GM12878 (cell line): Measurements from ENCODE around the gene PPDPF. TPM values are rescaled to one million over a fixed set of nuclear protein-coding genes. Genes with fewer than 3 reads are reported as not detected.

Experiments used
- ATAC-seq: fragments of 200-7000 bp; cut with Tn5 transposase; 3 replicates; pipeline ENCODE4 v1.9.1; 2020; ENCODE audit warnings: mild to moderate bottlenecking, moderate library complexity
- BruUV-seq: library from RNA; stranded (reverse); fragments of 400-500 nt; replicated peaks from 2 replicates; lab custom pipeline; 2021; lab: Mats Ljungman, UMichigan
- CTCF ChIA-PET: fragments of 300-600 bp; sonication (Branson Sonifier 250); formaldehyde crosslinking; extraction: SDS; loops from one replicate; lab custom pipeline; 2021; ENCODE audit warnings: inconsistent platforms; lab: Yijun Ruan, JAX
- POLR2A ChIA-PET: fragments of 350-600 bp; formaldehyde crosslinking; extraction: SDS; loops from one replicate; lab custom pipeline; 2021; ENCODE audit warnings: inconsistent platforms; lab: Charles Lee
- RAD21 ChIA-PET: fragments of 300-600 bp; sonication (Branson Sonifier 250); formaldehyde crosslinking; loops from one replicate; lab custom pipeline; 2023; ENCODE audit warnings: antibody characterized with exemption; ENCODE audit not compliant: unreplicated experiment; lab: Charles Lee
- SMC1A ChIA-PET: fragments of 300-600 bp; sonication (Branson Sonifier 250); formaldehyde crosslinking; loops from one replicate; lab custom pipeline; 2023; ENCODE audit not compliant: unreplicated experiment, uncharacterized antibody; lab: Charles Lee
- DNase-seq: peaks from one replicate; pipeline ENCODE4 v3.0.0-alpha.2; 2011; ENCODE audit warnings: low read depth, low spot score
- FAIRE-seq: peaks from 3 replicates; lab custom pipeline; 2011; peaks lifted over from hg19 to GRCh38; lab: Jason Lieb, UNC
- H2AFZ ChIP-seq: 2 replicates; pipeline ENCODE4 v1.6.0; 2011; ENCODE audit warnings: low read depth, low read length, control low read depth; ENCODE audit not compliant: control insufficient read depth
- H3K27ac ChIP-seq: 2 replicates; pipeline ENCODE4 v1.5.1; 2011; ENCODE audit warnings: control low read depth; ENCODE audit not compliant: control insufficient read depth, insufficient read depth
- H3K27me3 ChIP-seq, 2 experiments: replicated peaks in 1 of 2; 2 replicates each; pipeline versions ENCODE4 v1.6.0 to v1.6.1; 2011; ENCODE audit warnings: low read length in 1 of 2; ENCODE audit not compliant: control insufficient read depth in 2 of 2, insufficient read depth in 2 of 2
- H3K36me3 ChIP-seq, 2 experiments: 2 replicates each; pipeline ENCODE4 v1.5.1; 2011; ENCODE audit warnings: low read length in 1 of 2; ENCODE audit not compliant: control insufficient read depth in 2 of 2, insufficient read depth in 2 of 2
- H3K4me1 ChIP-seq: 2 replicates; pipeline ENCODE4 v1.6.1; 2011; ENCODE audit warnings: mild to moderate bottlenecking, low read length, moderate library complexity, mixed read lengths; ENCODE audit not compliant: control insufficient read depth, insufficient read depth
- H3K4me2 ChIP-seq: 2 replicates; pipeline ENCODE4 v1.6.0; 2011; ENCODE audit warnings: control low read depth; ENCODE audit not compliant: control insufficient read depth, insufficient read depth
- H3K4me3 ChIP-seq: fragments of 200-600 bp; sonication (generic); 2 replicates; pipeline ENCODE4 v1.5.1; 2016
- H3K79me2 ChIP-seq: 2 replicates; pipeline ENCODE4 v1.6.0; 2011; ENCODE audit warnings: low read length; ENCODE audit not compliant: control insufficient read depth, insufficient read depth
- H3K9ac ChIP-seq: 2 replicates; pipeline ENCODE4 v1.8.0; 2011; ENCODE audit warnings: low read length, control low read depth, mixed read lengths; ENCODE audit not compliant: control insufficient read depth, insufficient read depth
- H3K9me3 ChIP-seq: replicated peaks from 3 replicates; pipeline ENCODE4 v1.5.1; 2011; ENCODE audit warnings: mild to moderate bottlenecking, low read length; ENCODE audit not compliant: control insufficient read depth, insufficient read depth
- H4K20me1 ChIP-seq: 2 replicates; pipeline ENCODE4 v1.6.0; 2011; ENCODE audit not compliant: control insufficient read depth, insufficient read depth
- CHD1 ChIP-seq: IDR thresholded peaks from 2 replicates; pipeline ENCODE4 v1.6.1; 2012; ENCODE audit warnings: low read depth, low read length, improper control_type of control experiment
- FOXM1 ChIP-seq: IDR thresholded peaks from 2 replicates; pipeline ENCODE4 v1.6.1; 2012; ENCODE audit warnings: low read depth, mild to moderate bottlenecking, inconsistent platforms, low read length, moderate library complexity
- HDGF ChIP-seq: fragments of 450-650 bp; IDR thresholded peaks from 2 replicates; pipeline ENCODE4 v1.6.1; 2016; ENCODE audit warnings: antibody characterized with exemption
- IKZF1 ChIP-seq: fragments of 450-650 bp; conservative IDR thresholded peaks from 2 replicates; pipeline ENCODE4 v1.6.1; 2017; ENCODE audit warnings: antibody characterized with exemption, mild to moderate bottlenecking
- IRF4 ChIP-seq: IDR thresholded peaks from 2 replicates; pipeline ENCODE4 v1.6.1; 2011; ENCODE audit warnings: low read depth, low read length
- MXI1 ChIP-seq: fragments of 150-350 bp; IDR thresholded peaks from 2 replicates; pipeline ENCODE4 v1.6.1; 2011; ENCODE audit warnings: low read depth, mild to moderate bottlenecking, inconsistent platforms, low read length, improper control_type of control experiment
- MYB ChIP-seq: fragments of 150-350 bp; IDR thresholded peaks from 2 replicates; pipeline ENCODE4 v1.6.1; 2014; ENCODE audit warnings: mild to moderate bottlenecking, low read depth, low read length, borderline replicate concordance
- PAX5 ChIP-seq: IDR thresholded peaks from 2 replicates; pipeline ENCODE4 v1.6.1; 2011; ENCODE audit warnings: low read depth, low read length, borderline replicate concordance
- PKNOX1 ChIP-seq: fragments of 450-650 bp; IDR thresholded peaks from 2 replicates; pipeline ENCODE4 v1.6.1; 2016; ENCODE audit warnings: mild to moderate bottlenecking
- PML ChIP-seq: IDR thresholded peaks from 2 replicates; pipeline ENCODE4 v1.6.1; 2012; ENCODE audit warnings: low read length, inconsistent platforms
- RUNX3 ChIP-seq: IDR thresholded peaks from 2 replicates; pipeline ENCODE4 v1.6.1; 2012; ENCODE audit warnings: low read length, inconsistent platforms
- SMAD1 ChIP-seq: fragments of 450-650 bp; IDR thresholded peaks from 2 replicates; pipeline ENCODE4 v1.6.1; 2018; ENCODE audit warnings: mild to moderate bottlenecking, low read depth; ENCODE audit not compliant: partially characterized antibody
- STAT1 ChIP-seq: fragments of 450-650 bp; conservative IDR thresholded peaks from 2 replicates; pipeline ENCODE4 v1.6.1; 2014; ENCODE audit warnings: antibody characterized with exemption, mild to moderate bottlenecking
- SUPT20H ChIP-seq: IDR thresholded peaks from 2 replicates; pipeline ENCODE4 v1.6.1; 2011; ENCODE audit warnings: low read depth, mild to moderate bottlenecking, low read length, moderate library complexity, borderline replicate concordance; ENCODE audit not compliant: control insufficient read depth
- TARDBP ChIP-seq: IDR thresholded peaks from 2 replicates; pipeline ENCODE4 v1.6.1; 2016; ENCODE audit warnings: borderline replicate concordance
- ZNF24 ChIP-seq: fragments of 450-650 bp; IDR thresholded peaks from 2 replicates; pipeline ENCODE4 v1.6.1; 2017; ENCODE audit warnings: antibody characterized with exemption, mild to moderate bottlenecking
- ZNF384 ChIP-seq: IDR thresholded peaks from 2 replicates; pipeline ENCODE4 v1.6.1; 2012; ENCODE audit warnings: low read depth, mild to moderate bottlenecking, low read length, improper control_type of control experiment, borderline replicate concordance
- ZNF622 ChIP-seq: fragments of 450-650 bp; IDR thresholded peaks from 2 replicates; pipeline ENCODE4 v1.6.1; 2017; ENCODE audit warnings: mild to moderate bottlenecking, inconsistent platforms
- WGBS: methylation state at CpG from one replicate; pipeline ENCODE4 v1.1.6; 2016; ENCODE audit warnings: low lambda C conversion rate; ENCODE audit not compliant: insufficient replicate concordance, insufficient coverage; ENCODE audit errors: missing lambda C conversion rate; 5-methylcytosine and 5-hydroxymethylcytosine counted together
- in situ Hi-C: fragments of 300-500 bp; cut with MboI; formaldehyde crosslinking; loops from 9 replicates; pipeline ENCODE4 v1.14.3; 2018; ENCODE audit warnings: mixed read lengths
- intact Hi-C: fragments of 100-400 bp; cut with micrococcal nuclease; formaldehyde crosslinking; loops from one replicate; pipeline ENCODE4 v1.14.2; 2022; ENCODE audit not compliant: unreplicated experiment
- polyA plus RNA-seq, 11 experiments: library from polyadenylated mRNA; depleted of rRNA in 4 of 11; unstranded in 6 of 11; stranded (reverse) in 5 of 11; fragments of >200 nt; fragmentation: Nextera tagmentation in 4 of 11; fragmentation: Illumina TruSeq in 1 of 11; extraction: Ambion mirVana in 4 of 11; extraction: Trizol in 1 of 11; gene quantifications; 1 replicate in 1 of 11; 2 replicates in 10 of 11; pipeline versions ENCODE4 v1.2.1 to v1.2.3, GENCODE V29; 2011 to 2016; ENCODE audit warnings: inconsistent platforms in 2 of 11, missing spikeins in 2 of 11, low read depth in 1 of 11
- total RNA-seq, 4 experiments: library from RNA; depleted of rRNA in 3 of 4; stranded (reverse); fragments of >200 nt in 3 of 4; fragmentation: Illumina TruSeq in 1 of 4; extraction: Trizol in 1 of 4; gene quantifications; 2 replicates each; pipeline versions ENCODE4 v1.2.1 to v1.2.3, GENCODE V29; 2013 to 2021
- TF ChIP-seq, protein P1 (sequence below): fragments of 450-650 bp; formaldehyde crosslinking; IDR thresholded peaks from 2 replicates; pipeline ENCODE4 v1.4.0; 2022; ENCODE audit warnings: mild to moderate bottlenecking, moderate library complexity

The PPDPF gene
- total and polyA plus RNA-seq, 10 of the 15 experiments (the other 5 are each of a cell fraction or from before 2014, with no cell fraction given), result 0.32 to 154 (median 22.8) TPM

DNA sequence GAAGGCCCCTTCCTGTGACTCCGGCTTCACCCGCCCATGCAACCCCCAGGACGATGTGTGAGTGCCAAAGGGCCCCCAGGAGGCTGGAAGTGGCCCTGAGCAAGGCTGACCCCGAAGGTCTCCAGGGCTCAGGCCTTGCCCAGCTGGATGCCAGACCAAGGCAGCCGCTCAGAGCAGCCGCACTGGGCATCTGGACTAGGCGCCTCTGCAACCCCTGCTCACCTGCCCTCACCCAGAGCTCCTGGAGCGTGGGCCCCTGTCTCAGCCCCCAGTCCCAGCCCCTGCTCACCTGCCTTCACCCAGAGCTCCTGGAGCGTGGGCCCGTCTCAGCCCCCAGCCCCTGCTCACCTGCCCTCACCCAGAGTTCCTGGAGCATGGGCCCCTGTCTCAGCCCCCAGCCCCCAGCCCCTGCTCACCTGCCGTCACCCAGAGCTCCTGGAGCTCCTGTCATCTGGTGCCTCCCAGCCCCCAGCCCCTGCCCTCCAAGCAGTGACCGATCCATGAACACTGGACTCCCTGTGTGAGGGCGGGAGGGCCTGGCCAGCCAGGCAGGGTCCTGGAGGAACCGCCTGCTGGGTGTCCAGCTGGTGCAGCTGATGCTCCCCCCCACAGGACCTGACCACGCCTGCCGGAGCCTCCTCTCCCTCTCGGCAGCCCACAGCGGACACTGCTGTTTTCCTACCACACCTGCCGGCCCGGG is 25.8 kb downstream of the PPDPF start (continued):
- TF ChIP-seq FOXM1 (no peak), PAX5 (no peak), TARDBP (no peak), MYB (no peak)

GRCh38 chr20:63546956-63547724 is 26.6 kb downstream of the PPDPF start:
- Histone ChIP-seq H2AFZ (no peak overlapping the region), H3K9ac (no peak overlapping the region), H3K4me1 (peaks cover 14% of the 10 kb centered on the region), H3K4me3 (no peak overlapping the region), H3K4me2 (no peak overlapping the region), H3K27ac (no peak overlapping the region), H3K79me2 (no peaks in the 10 kb centered on the region), H3K36me3 (no peaks in the 10 kb centered on the region), H3K9me3 (no peaks in the 10 kb centered on the region), H4K20me1 (no peaks in the 10 kb centered on the region), H3K27me3 (no peaks in the 10 kb centered on the region; a peak in 1 of 4 replicates)
- ChIA-PET RAD21 (interaction anchor here (0.9 kb wide), 1 partner anchor 26 kb away, joined by 3 read pairs; no protein-coding TSS in a partner anchor), SMC1A (no interaction called here), POLR2A (no interaction called here), CTCF (no interaction called here)
- TF ChIP-seq ZNF622 (no peak), STAT1 (no peak), PKNOX1 (no peak), ZNF384 (no peak), MXI1 (no peak), IKZF1 (no peak), PML (no peak), IRF4 (no peak), RUNX3 (no peak), CHD1 (no peak), SMAD1 (no peak), ZNF24 (no peak), HDGF (no peak), SUPT20H (no peak), PAX5 (no peak)
- TF ChIP-seq, protein P1, sequence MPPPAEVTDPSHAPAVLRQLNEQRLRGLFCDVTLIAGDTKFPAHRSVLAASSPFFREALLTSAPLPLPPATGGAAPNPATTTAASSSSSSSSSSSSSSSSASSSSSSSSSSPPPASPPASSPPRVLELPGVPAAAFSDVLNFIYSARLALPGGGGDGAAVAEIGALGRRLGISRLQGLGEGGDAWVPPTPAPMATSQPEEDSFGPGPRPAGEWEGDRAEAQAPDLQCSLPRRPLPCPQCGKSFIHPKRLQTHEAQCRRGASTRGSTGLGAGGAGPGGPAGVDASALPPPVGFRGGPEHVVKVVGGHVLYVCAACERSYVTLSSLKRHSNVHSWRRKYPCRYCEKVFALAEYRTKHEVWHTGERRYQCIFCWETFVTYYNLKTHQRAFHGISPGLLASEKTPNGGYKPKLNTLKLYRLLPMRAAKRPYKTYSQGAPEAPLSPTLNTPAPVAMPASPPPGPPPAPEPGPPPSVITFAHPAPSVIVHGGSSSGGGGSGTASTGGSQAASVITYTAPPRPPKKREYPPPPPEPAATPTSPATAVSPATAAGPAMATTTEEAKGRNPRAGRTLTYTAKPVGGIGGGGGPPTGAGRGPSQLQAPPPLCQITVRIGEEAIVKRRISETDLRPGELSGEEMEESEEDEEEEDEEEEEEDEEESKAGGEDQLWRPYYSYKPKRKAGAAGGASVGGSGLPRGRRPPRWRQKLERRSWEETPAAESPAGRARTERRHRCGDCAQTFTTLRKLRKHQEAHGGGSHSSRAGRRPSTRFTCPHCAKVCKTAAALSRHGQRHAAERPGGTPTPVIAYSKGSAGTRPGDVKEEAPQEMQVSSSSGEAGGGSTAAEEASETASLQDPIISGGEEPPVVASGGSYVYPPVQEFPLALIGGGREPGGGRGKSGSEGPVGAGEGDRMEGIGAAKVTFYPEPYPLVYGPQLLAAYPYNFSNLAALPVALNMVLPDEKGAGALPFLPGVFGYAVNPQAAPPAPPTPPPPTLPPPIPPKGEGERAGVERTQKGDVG (CRISPR knock-in tag), result no peak
- FAIRE-seq, result no peak
- WGBS, result 82% methylated on average over 32 of the region's 58 CpGs
- intact Hi-C loops (no loop called here), in situ Hi-C loops (no loop called here)
- no TSS peak for BruUV-seq
- no peak for DNase-seq
- ATAC-seq, result no peak
